ENCODE data around the gene NTNG1.

Gene NTNG1

GRCh38 chr1:107343601-107344000 lies 202.8 kb downstream of the NTNG1 start:
- DNase-seq: no peak

GRCh38 chr1:107344268-107344760 lies 203.5 kb downstream of the NTNG1 start:
- no peak for DNase-seq

GRCh38 chr1:107344836-107345235 lies 204.0 kb downstream of the NTNG1 start:
- no peak for DNase-seq

- DNase-seq: no peak
These were observed 212.0 kb downstream of the NTNG1 start for GRCh38 chr1:107352850-107353249.

- DNase-seq: no peak
These were observed 216.5 kb downstream of the NTNG1 start for GRCh38 chr1:107357376-107357775.

- no peak for DNase-seq
These were observed 217.9 kb downstream of the NTNG1 start for GRCh38 chr1:107358619-107359327.

- DNase-seq: no peak
These were observed 218.8 kb downstream of the NTNG1 start for GRCh38 chr1:107359472-107360241.

GRCh38 chr1:107362468-107363140 lies 221.8 kb downstream of the NTNG1 start:
- no peak for DNase-seq

- DNase-seq: no peak
These were observed 222.3 kb downstream of the NTNG1 start for GRCh38 chr1:107363154-107363553.

- no peak for DNase-seq
These were observed 224.8 kb downstream of the NTNG1 start for GRCh38 chr1:107365527-107366240.

- DNase-seq: no peak
These were observed 237.6 kb downstream of the NTNG1 start for GRCh38 chr1:107378426-107378825.

GRCh38 chr1:107378866-107379265 lies 238.0 kb downstream of the NTNG1 start:
- DNase-seq: no peak

- no peak for DNase-seq
These were observed 239.0 kb downstream of the NTNG1 start for GRCh38 chr1:107379826-107380225.

GRCh38 chr1:107389410-107390396 lies 248.9 kb downstream of the NTNG1 start:
- no peak for DNase-seq

- DNase-seq: no peak
These were observed 253.5 kb downstream of the NTNG1 start for GRCh38 chr1:107394301-107394700.

- no peak for DNase-seq
These were observed 260.9 kb downstream of the NTNG1 start for GRCh38 chr1:107401704-107402103.

- no peak for DNase-seq
These were observed 263.9 kb downstream of the NTNG1 start for GRCh38 chr1:107404756-107405155.

- DNase-seq: no peak
These were observed 264.4 kb downstream of the NTNG1 start for GRCh38 chr1:107405236-107405635.

- DNase-seq: no peak
These were observed 266.2 kb downstream of the NTNG1 start for GRCh38 chr1:107407011-107407410.

- DNase-seq: no peak
These were observed 272.7 kb downstream of the NTNG1 start for GRCh38 chr1:107413546-107413945.

GRCh38 chr1:107413951-107414350 lies 273.1 kb downstream of the NTNG1 start:
- no peak for DNase-seq

GRCh38 chr1:107414550-107414949 lies 273.7 kb downstream of the NTNG1 start:
- DNase-seq: no peak

Measured in activated CD4-positive, alpha-beta T cell treated with anti-CD3 and anti-CD28 coated beads, Interleukin-2, Interleukin-6, amounts not matched to agents 100 ng/mL and 50 ng/mL, durations not matched to agents 16 hours and 8 hours (primary cell).